Measurements from ENCODE around the gene GIT1. TPM values are rescaled to one million over a fixed set of nuclear protein-coding genes. Genes with fewer than 3 reads are reported as not detected.

Gene GIT1
- total RNA-seq, 6 donors from 2014 or later: 34.6 to 88.4 (median 45.5) TPM

- peak; percentile 91 to 98 for DNase-seq
- Histone ChIP-seq H3K36me3 (peaks cover 0 to 11% (median 1%) of the 10 kb centered on the region in 4 donors), H3K27ac (peak within 1 kb of the TSS; percentile 84 to 93 (median 90)), H3K4me1 (peaks cover 26 to 64% (median 42%) of the 10 kb centered on the region in 4 donors), H3K4me3 (peak within 1 kb of the TSS; percentile 62 to 77 (median 68)), H3K9me3 (no peaks in the 10 kb centered on the region), H3K27me3 (no peaks in the 10 kb centered on the region)
- TF ChIP-seq CTCF (IDR thresholded peaks at IDR 0.05) (no peak), POLR2AphosphoS5 (IDR thresholded peaks at IDR 0.05) (peak; percentile 37 to 76), POLR2A (IDR thresholded peaks at IDR 0.05) (peak in 3 of 4 donors; percentile 31 to 85 (median 61)), EP300 (IDR thresholded peaks at IDR 0.05) (no peak)
- WGBS, 2 donors: 0 to 3% methylated on average over 1 to 24 of the region's 85 CpGs
- peak; percentile 80 to 86 for ATAC-seq (ENCODE audit: low FRiP score in 2 of 2)
Observed at GRCh38 chr17:29568331-29569244, 20.9 kb downstream of the GIT1 start, which contains the start of gene TP53I13. TP53I13 (plus strand) TSS chr17:29568701; CDS start chr17:29568759, 58 bp downstream.

- peak in 1 of 2 donors; percentile 5 for TF ChIP-seq POLR2AphosphoS5 (IDR thresholded peaks at IDR 0.05)
- TF ChIP-seq EP300 (IDR thresholded peaks at IDR 0.05): no peak
- peak; percentile 33 to 60 (median 46) for TF ChIP-seq CTCF (IDR thresholded peaks at IDR 0.05)
- TF ChIP-seq POLR2A (IDR thresholded peaks at IDR 0.05): no peak
- peak; percentile 72 to 94 for DNase-seq
- peak overlapping the region; percentile 84 to 93 (median 90) for H3K27ac ChIP-seq
- peak overlapping the region; percentile 62 to 77 (median 68) for H3K4me3 ChIP-seq
- H3K9me3 ChIP-seq: no peaks in the 10 kb centered on the region
- H3K36me3 ChIP-seq: peaks cover 0 to 6% (median under 1%) of the 10 kb centered on the region in 4 donors
- WGBS, 2 donors: 1 to 2% methylated on average over 14 to 50 of the region's 63 CpGs
- H3K4me1 ChIP-seq: peaks cover 26 to 59% (median 37%) of the 10 kb centered on the region in 4 donors
- peak; percentile 67 to 79 for ATAC-seq (ENCODE audit: low FRiP score in 2 of 2)
- H3K27me3 ChIP-seq: no peaks in the 10 kb centered on the region
Observed at GRCh38 chr17:29567554-29568330, 21.7 kb downstream of the GIT1 start.

GRCh38 chr17:29567304-29567553 lies 22.2 kb downstream of the GIT1 start:
- DNase-seq: no peak
- H3K27me3 ChIP-seq: no peaks in the 10 kb centered on the region

More at GRCh38 chr17:29567304-29567553, 22.2 kb downstream of the GIT1 start:
- peak; percentile 5 to 34 for ATAC-seq (ENCODE audit: low FRiP score in 2 of 2)
- TF ChIP-seq CTCF (IDR thresholded peaks at IDR 0.05) (no peak), EP300 (IDR thresholded peaks at IDR 0.05) (no peak), POLR2A (IDR thresholded peaks at IDR 0.05) (peak in 1 of 4 donors; percentile 44)
- Histone ChIP-seq H3K9me3 (no peaks in the 10 kb centered on the region), H3K36me3 (peaks cover 0 to 6% (median 4%) of the 10 kb centered on the region in 4 donors), H3K27ac (peak overlapping the region; percentile 84 to 93 (median 90)), H3K4me1 (peaks cover 28 to 59% (median 36%) of the 10 kb centered on the region in 4 donors), H3K4me3 (peak overlapping the region; percentile 62 to 77 (median 68))
- 0 to 2% methylated on average over 4 to 27 of the region's 27 CpGs for WGBS, 2 donors
